Suprapubic skin (tissue), 4 donors: ENCODE results near the gene TBC1D19. TPM values are rescaled to one million over a fixed set of nuclear protein-coding genes. Genes with fewer than 3 reads are reported as not detected.

Experiments
- DNase-seq, 2 donors: peaks; one replicate each; pipeline ENCODE4 v3.0.0-alpha.2; 2019; ENCODE audit warnings: low spot score in 2 of 2
- H3K27ac ChIP-seq: fragments of 200-600 bp; sonication (generic); one replicate; pipeline ENCODE4 v1.5.1; 2019
- H3K27me3 ChIP-seq: fragments of 200-600 bp; sonication (generic); one replicate; pipeline ENCODE4 v1.5.1; 2019
- H3K36me3 ChIP-seq: fragments of 200-600 bp; sonication (generic); one replicate; pipeline ENCODE4 v1.5.1; 2019
- H3K4me1 ChIP-seq: fragments of 200-600 bp; sonication (generic); one replicate; pipeline ENCODE4 v1.5.1; 2019
- H3K4me3 ChIP-seq: fragments of 200-600 bp; sonication (generic); one replicate; pipeline ENCODE4 v1.5.1; 2019; ENCODE audit warnings: mild to moderate bottlenecking
- H3K9me3 ChIP-seq: fragments of 200-600 bp; sonication (generic); one replicate; pipeline ENCODE4 v1.5.1; 2019
- CTCF ChIP-seq, 2 donors: fragments of 200-600 bp in 1 of 2; fragments of 450-650 bp in 1 of 2; sonication (generic) in 1 of 2; IDR thresholded peaks; one replicate each; pipeline ENCODE4 v1.5.1; 2016 to 2019; ENCODE audit warnings: antibody characterized with exemption in 2 of 2, mild to moderate bottlenecking in 1 of 2, moderate library complexity in 1 of 2
- EP300 ChIP-seq: sonication (generic); formaldehyde crosslinking; IDR thresholded peaks from one replicate; pipeline ENCODE4 v1.6.1; 2017; ENCODE audit warnings: antibody characterized with exemption
- POLR2A ChIP-seq, 2 donors: fragments of 450-650 bp; IDR thresholded peaks; one replicate each; pipeline ENCODE4 v1.6.1; 2017; ENCODE audit warnings: antibody characterized with exemption in 2 of 2, mild to moderate bottlenecking in 2 of 2, moderate library complexity in 2 of 2
- POLR2AphosphoS5 ChIP-seq, 3 donors: sonication (generic); formaldehyde crosslinking; IDR thresholded peaks; one replicate each; pipeline ENCODE4 v1.6.1; 2017; ENCODE audit warnings: antibody characterized with exemption in 3 of 3
- WGBS: methylation state at CpG from one replicate; pipeline ENCODE4 v1.1.5; 2018; 5-methylcytosine and 5-hydroxymethylcytosine counted together
- total RNA-seq, 4 donors: library from RNA; depleted of rRNA; stranded (reverse); fragments of >200 nt; gene quantifications; one replicate each; pipeline ENCODE4 v1.1.0, GENCODE V29; 2016

The TBC1D19 gene
- total RNA-seq, 4 donors from 2014 or later, result 6.2 to 16.2 (median 11.9) TPM

GRCh38 chr4:26723216-26723615, 139.3 kb downstream of the TBC1D19 start:
- no peaks in the 10 kb centered on the region for H3K36me3 ChIP-seq
- DNase-seq, result no peak
- no peak for TF ChIP-seq POLR2AphosphoS5 (IDR thresholded peaks at IDR 0.05)
- no peak for TF ChIP-seq POLR2A (IDR thresholded peaks at IDR 0.05)
- TF ChIP-seq CTCF (IDR thresholded peaks at IDR 0.05), result no peak
- TF ChIP-seq EP300, result no peak
- H3K27me3 ChIP-seq, result no peaks in the 10 kb centered on the region
- no peaks in the 10 kb centered on the region for H3K9me3 ChIP-seq
- H3K4me1 ChIP-seq, result no peaks in the 10 kb centered on the region
- 97% methylated on average over 1 of the region's 1 CpG for WGBS
- no peak overlapping the region for H3K27ac ChIP-seq
- no peak overlapping the region for H3K4me3 ChIP-seq

GRCh38 chr4:26724534-26724933, 140.7 kb downstream of the TBC1D19 start:
- no peak for DNase-seq
- no peaks in the 10 kb centered on the region for H3K4me1 ChIP-seq
- no peak for TF ChIP-seq POLR2A (IDR thresholded peaks at IDR 0.05)
- H3K27me3 ChIP-seq, result no peaks in the 10 kb centered on the region
- no peaks in the 10 kb centered on the region for H3K9me3 ChIP-seq
- H3K4me3 ChIP-seq, result no peak overlapping the region
- H3K36me3 ChIP-seq, result no peaks in the 10 kb centered on the region
- no peak overlapping the region for H3K27ac ChIP-seq

- 90% methylated on average over 6 of the region's 6 CpGs for WGBS
- no peak for DNase-seq
- Histone ChIP-seq H3K4me3 (no peak overlapping the region), H3K36me3 (no peaks in the 10 kb centered on the region), H3K4me1 (no peaks in the 10 kb centered on the region), H3K27me3 (no peaks in the 10 kb centered on the region), H3K27ac (no peak overlapping the region), H3K9me3 (no peaks in the 10 kb centered on the region)
- TF ChIP-seq POLR2AphosphoS5 (IDR thresholded peaks at IDR 0.05) (no peak), EP300 (no peak), CTCF (IDR thresholded peaks at IDR 0.05) (no peak), POLR2A (IDR thresholded peaks at IDR 0.05) (no peak)
Observed at GRCh38 chr4:26726655-26727387, 142.9 kb downstream of the TBC1D19 start.

- Histone ChIP-seq H3K4me1 (no peaks in the 10 kb centered on the region), H3K27ac (no peak overlapping the region), H3K36me3 (no peaks in the 10 kb centered on the region), H3K4me3 (no peak overlapping the region), H3K9me3 (no peaks in the 10 kb centered on the region), H3K27me3 (no peaks in the 10 kb centered on the region)
- no peak for TF ChIP-seq EP300
- no peak for TF ChIP-seq POLR2AphosphoS5 (IDR thresholded peaks at IDR 0.05)
- no peak for TF ChIP-seq POLR2A (IDR thresholded peaks at IDR 0.05)
- no peak for TF ChIP-seq CTCF (IDR thresholded peaks at IDR 0.05)
- no peak for DNase-seq
Observed at GRCh38 chr4:26727844-26728243, 144.0 kb downstream of the TBC1D19 start.

- Histone ChIP-seq H3K27ac (no peak overlapping the region), H3K27me3 (no peaks in the 10 kb centered on the region), H3K4me1 (no peaks in the 10 kb centered on the region), H3K36me3 (no peaks in the 10 kb centered on the region), H3K4me3 (no peak overlapping the region), H3K9me3 (no peaks in the 10 kb centered on the region)
- TF ChIP-seq POLR2A (IDR thresholded peaks at IDR 0.05) (no peak), EP300 (no peak), CTCF (IDR thresholded peaks at IDR 0.05) (no peak), POLR2AphosphoS5 (IDR thresholded peaks at IDR 0.05) (no peak)
- 91% methylated on average over 3 of the region's 3 CpGs for WGBS
- no peak for DNase-seq
Observed at GRCh38 chr4:26729027-26729426, 145.1 kb downstream of the TBC1D19 start.

- no peak for TF ChIP-seq CTCF (IDR thresholded peaks at IDR 0.05)
- TF ChIP-seq EP300, result no peak
- no peak for TF ChIP-seq POLR2A (IDR thresholded peaks at IDR 0.05)
- no peak for TF ChIP-seq POLR2AphosphoS5 (IDR thresholded peaks at IDR 0.05)
- DNase-seq, result no peak
- WGBS, result 6% methylated on average over 1 of the region's 1 CpG
- Histone ChIP-seq H3K4me3 (no peak overlapping the region), H3K9me3 (no peaks in the 10 kb centered on the region), H3K27me3 (no peaks in the 10 kb centered on the region), H3K27ac (no peak overlapping the region), H3K36me3 (no peaks in the 10 kb centered on the region), H3K4me1 (no peaks in the 10 kb centered on the region)
Observed at GRCh38 chr4:26729547-26729946, 145.7 kb downstream of the TBC1D19 start.
